Erythroblast (primary cell): Measurements from ENCODE around the gene DSCAML1.

ENCODE experiments used
- GATA1 ChIP-seq: IDR thresholded peaks from 2 replicates; pipeline ENCODE4 v1.6.1; 2011; ENCODE audit warnings: low read depth, mild to moderate bottlenecking, control low read depth, low read length, moderate library complexity
- POLR2A ChIP-seq: IDR thresholded peaks from 2 replicates; pipeline ENCODE4 v1.6.1; 2011; ENCODE audit warnings: mild to moderate bottlenecking, low read length

GRCh38 chr11:117731722-117732290 is 65.2 kb downstream of the DSCAML1 start:
- TF ChIP-seq POLR2A (no peak), GATA1 (no peak)
